VCaP (cell line): ENCODE results near the gene ETF1.

Experiments used
- H3K27ac ChIP-seq: fragments of 450-650 bp; 2 replicates; pipeline ENCODE4 v1.5.1; 2017
- CTCF ChIP-seq: fragments of 450-650 bp; conservative IDR thresholded peaks from 2 replicates; pipeline ENCODE4 v1.5.1; 2017; ENCODE audit warnings: mild to moderate bottlenecking, moderate library complexity

ETF1 gene

GRCh38 chr5:138542956-138543729 is at the start of gene ETF1:
ETF1 (minus strand) TSS chr5:138543236; CDS start chr5:138542918, 318 bp downstream.
- no peak for TF ChIP-seq CTCF
- peak within 1 kb of the TSS; percentile 97 for H3K27ac ChIP-seq

- no peak overlapping the region for H3K27ac ChIP-seq
- no peak for TF ChIP-seq CTCF
These were observed 45.2 kb upstream of the ETF1 start for GRCh38 chr5:138588013-138588788.

- no peak overlapping the region for H3K27ac ChIP-seq
- no peak for TF ChIP-seq CTCF
These were observed 42.1 kb upstream of the ETF1 start for GRCh38 chr5:138585157-138585556.

- H3K27ac ChIP-seq = no peak overlapping the region
- no peak for TF ChIP-seq CTCF
These were observed 41.1 kb upstream of the ETF1 start for GRCh38 chr5:138583984-138584637.

- no peak overlapping the region for H3K27ac ChIP-seq
- no peak for TF ChIP-seq CTCF
These were observed 39.9 kb upstream of the ETF1 start for GRCh38 chr5:138582959-138583358.

GRCh38 chr5:138580777-138581176 is 37.7 kb upstream of the ETF1 start:
- no peak for TF ChIP-seq CTCF
- H3K27ac ChIP-seq = no peak overlapping the region

- no peak for TF ChIP-seq CTCF
- peak overlapping the region; percentile 39 for H3K27ac ChIP-seq
These were observed 37.0 kb upstream of the ETF1 start for GRCh38 chr5:138580001-138580400.
